ENCODE measurements around the gene IFI27L1. TPM values are rescaled to one million over a fixed set of nuclear protein-coding genes. Genes with fewer than 3 reads are reported as not detected.
"Not testable (repeated sequence)": the region's sequence is repeated elsewhere in the genome, so short reads cannot be mapped to it uniquely, and the experiment has no call there.

The IFI27L1 gene
- total and polyA plus RNA-seq, 2 experiments from 2014 or later, result 9.7 to 28.6 TPM

DNA sequence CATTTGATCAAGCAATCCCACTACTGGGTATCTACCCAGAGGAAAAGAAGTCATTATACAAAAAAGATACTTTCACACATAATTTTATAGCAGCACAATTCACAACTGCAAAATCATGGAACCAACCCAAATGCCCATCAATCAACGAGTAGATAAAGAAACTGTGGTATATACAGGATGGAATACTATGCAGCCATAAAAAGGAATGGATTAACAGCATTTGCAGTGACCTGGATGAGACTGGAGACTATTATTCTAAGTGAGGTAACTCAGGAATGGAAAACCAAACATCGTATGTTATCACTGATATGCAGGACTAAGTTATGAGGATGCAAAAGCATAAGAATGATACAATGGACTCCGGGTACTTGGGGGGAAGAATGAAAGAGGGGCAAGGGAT, 9.0 kb upstream of the IFI27L1 start:
- H3K4me3 Mint-ChIP-seq; H3F3A ChIP-seq (replicated peaks; ENCODE audit: low read depth); H3K27ac Mint-ChIP-seq; H3K4me2 ChIP-seq; H3K4me1 ChIP-seq (ENCODE audit: insufficient read depth); DNase-seq (ENCODE audit: low spot score); H2AFZ ChIP-seq; H3K4me3 ChIP-seq; H3K27ac ChIP-seq (ENCODE audit: low read depth); H3K27me3 ChIP-seq (ENCODE audit: insufficient read depth); ATAC-seq; H3K4me1 Mint-ChIP-seq; H3K9me2 ChIP-seq (ENCODE audit: insufficient read depth); H3K27me3 Mint-ChIP-seq (ENCODE audit: insufficient read depth, low read depth, poor library complexity): not testable (repeated sequence)
- Mint-ChIP-seq H3K9me3 (peaks cover 54% of the 10 kb centered on the region), H3K36me3 (ENCODE audit: low read depth) (peaks cover 75% of the 10 kb centered on the region)
- peaks cover 100% of the 10 kb centered on the region for H3K79me2 ChIP-seq (replicated peaks; ENCODE audit: insufficient read depth)
- H3K36me3 ChIP-seq (ENCODE audit: insufficient read depth), result peaks cover 18% of the 10 kb centered on the region; the same call in 1 of the 2 replicates
- H4K20me1 ChIP-seq (replicated peaks; ENCODE audit: insufficient read depth), result peaks cover 31% of the 10 kb centered on the region

DNA sequence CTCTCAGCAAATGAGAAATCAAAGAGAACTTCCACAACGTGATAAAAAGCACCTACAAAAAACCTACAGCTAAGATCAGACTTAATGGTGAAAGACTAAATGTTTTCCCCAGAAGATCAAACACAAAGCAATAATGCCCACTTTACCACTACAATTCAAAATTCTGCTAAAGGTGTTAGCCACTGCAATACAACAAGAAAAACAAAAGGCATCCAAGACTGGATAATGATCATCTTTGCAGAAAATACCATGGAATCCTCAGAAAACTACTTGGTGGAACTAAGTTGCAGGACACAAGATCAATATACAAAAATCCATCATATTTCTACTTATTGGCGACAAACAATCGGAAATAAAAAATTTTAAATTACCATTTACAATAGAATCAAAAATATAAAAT, 6.6 kb upstream of the IFI27L1 start:
- Histone ChIP-seq H3K9me2 (ENCODE audit: insufficient read depth) (no peaks in the 10 kb centered on the region), H3K36me3 (ENCODE audit: insufficient read depth) (peaks cover 24% of the 10 kb centered on the region; the same call in 1 of the 2 replicates), H3K27ac (ENCODE audit: low read depth) (no peak overlapping the region), H4K20me1 (replicated peaks; ENCODE audit: insufficient read depth) (peaks cover 38% of the 10 kb centered on the region), H3K4me1 (ENCODE audit: insufficient read depth) (peaks cover 2% of the 10 kb centered on the region), H2AFZ (no peak overlapping the region), H3F3A (replicated peaks; ENCODE audit: low read depth) (no peaks in the 10 kb centered on the region), H3K79me2 (replicated peaks; ENCODE audit: insufficient read depth) (peaks cover 100% of the 10 kb centered on the region), H3K27me3 (ENCODE audit: insufficient read depth) (no peaks in the 10 kb centered on the region), H3K4me3 (no peak overlapping the region), H3K4me2 (no peak overlapping the region)
- TF ChIP-seq EZH2phosphoT487 (IDR thresholded peaks at IDR 0.05; ENCODE audit: unreplicated experiment) (no peak), NANOG (IDR thresholded peaks at IDR 0.05; ENCODE audit: borderline replicate concordance) (no peak), EZH2 (IDR thresholded peaks at IDR 0.05; ENCODE audit: low read depth, unreplicated experiment) (no peak)
- TF ChIP-seq, protein P1, sequence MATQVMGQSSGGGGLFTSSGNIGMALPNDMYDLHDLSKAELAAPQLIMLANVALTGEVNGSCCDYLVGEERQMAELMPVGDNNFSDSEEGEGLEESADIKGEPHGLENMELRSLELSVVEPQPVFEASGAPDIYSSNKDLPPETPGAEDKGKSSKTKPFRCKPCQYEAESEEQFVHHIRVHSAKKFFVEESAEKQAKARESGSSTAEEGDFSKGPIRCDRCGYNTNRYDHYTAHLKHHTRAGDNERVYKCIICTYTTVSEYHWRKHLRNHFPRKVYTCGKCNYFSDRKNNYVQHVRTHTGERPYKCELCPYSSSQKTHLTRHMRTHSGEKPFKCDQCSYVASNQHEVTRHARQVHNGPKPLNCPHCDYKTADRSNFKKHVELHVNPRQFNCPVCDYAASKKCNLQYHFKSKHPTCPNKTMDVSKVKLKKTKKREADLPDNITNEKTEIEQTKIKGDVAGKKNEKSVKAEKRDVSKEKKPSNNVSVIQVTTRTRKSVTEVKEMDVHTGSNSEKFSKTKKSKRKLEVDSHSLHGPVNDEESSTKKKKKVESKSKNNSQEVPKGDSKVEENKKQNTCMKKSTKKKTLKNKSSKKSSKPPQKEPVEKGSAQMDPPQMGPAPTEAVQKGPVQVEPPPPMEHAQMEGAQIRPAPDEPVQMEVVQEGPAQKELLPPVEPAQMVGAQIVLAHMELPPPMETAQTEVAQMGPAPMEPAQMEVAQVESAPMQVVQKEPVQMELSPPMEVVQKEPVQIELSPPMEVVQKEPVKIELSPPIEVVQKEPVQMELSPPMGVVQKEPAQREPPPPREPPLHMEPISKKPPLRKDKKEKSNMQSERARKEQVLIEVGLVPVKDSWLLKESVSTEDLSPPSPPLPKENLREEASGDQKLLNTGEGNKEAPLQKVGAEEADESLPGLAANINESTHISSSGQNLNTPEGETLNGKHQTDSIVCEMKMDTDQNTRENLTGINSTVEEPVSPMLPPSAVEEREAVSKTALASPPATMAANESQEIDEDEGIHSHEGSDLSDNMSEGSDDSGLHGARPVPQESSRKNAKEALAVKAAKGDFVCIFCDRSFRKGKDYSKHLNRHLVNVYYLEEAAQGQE (IDR thresholded peaks at IDR 0.05; ENCODE audit: unreplicated experiment), result no peak
- TF ChIP-seq, protein P2, sequence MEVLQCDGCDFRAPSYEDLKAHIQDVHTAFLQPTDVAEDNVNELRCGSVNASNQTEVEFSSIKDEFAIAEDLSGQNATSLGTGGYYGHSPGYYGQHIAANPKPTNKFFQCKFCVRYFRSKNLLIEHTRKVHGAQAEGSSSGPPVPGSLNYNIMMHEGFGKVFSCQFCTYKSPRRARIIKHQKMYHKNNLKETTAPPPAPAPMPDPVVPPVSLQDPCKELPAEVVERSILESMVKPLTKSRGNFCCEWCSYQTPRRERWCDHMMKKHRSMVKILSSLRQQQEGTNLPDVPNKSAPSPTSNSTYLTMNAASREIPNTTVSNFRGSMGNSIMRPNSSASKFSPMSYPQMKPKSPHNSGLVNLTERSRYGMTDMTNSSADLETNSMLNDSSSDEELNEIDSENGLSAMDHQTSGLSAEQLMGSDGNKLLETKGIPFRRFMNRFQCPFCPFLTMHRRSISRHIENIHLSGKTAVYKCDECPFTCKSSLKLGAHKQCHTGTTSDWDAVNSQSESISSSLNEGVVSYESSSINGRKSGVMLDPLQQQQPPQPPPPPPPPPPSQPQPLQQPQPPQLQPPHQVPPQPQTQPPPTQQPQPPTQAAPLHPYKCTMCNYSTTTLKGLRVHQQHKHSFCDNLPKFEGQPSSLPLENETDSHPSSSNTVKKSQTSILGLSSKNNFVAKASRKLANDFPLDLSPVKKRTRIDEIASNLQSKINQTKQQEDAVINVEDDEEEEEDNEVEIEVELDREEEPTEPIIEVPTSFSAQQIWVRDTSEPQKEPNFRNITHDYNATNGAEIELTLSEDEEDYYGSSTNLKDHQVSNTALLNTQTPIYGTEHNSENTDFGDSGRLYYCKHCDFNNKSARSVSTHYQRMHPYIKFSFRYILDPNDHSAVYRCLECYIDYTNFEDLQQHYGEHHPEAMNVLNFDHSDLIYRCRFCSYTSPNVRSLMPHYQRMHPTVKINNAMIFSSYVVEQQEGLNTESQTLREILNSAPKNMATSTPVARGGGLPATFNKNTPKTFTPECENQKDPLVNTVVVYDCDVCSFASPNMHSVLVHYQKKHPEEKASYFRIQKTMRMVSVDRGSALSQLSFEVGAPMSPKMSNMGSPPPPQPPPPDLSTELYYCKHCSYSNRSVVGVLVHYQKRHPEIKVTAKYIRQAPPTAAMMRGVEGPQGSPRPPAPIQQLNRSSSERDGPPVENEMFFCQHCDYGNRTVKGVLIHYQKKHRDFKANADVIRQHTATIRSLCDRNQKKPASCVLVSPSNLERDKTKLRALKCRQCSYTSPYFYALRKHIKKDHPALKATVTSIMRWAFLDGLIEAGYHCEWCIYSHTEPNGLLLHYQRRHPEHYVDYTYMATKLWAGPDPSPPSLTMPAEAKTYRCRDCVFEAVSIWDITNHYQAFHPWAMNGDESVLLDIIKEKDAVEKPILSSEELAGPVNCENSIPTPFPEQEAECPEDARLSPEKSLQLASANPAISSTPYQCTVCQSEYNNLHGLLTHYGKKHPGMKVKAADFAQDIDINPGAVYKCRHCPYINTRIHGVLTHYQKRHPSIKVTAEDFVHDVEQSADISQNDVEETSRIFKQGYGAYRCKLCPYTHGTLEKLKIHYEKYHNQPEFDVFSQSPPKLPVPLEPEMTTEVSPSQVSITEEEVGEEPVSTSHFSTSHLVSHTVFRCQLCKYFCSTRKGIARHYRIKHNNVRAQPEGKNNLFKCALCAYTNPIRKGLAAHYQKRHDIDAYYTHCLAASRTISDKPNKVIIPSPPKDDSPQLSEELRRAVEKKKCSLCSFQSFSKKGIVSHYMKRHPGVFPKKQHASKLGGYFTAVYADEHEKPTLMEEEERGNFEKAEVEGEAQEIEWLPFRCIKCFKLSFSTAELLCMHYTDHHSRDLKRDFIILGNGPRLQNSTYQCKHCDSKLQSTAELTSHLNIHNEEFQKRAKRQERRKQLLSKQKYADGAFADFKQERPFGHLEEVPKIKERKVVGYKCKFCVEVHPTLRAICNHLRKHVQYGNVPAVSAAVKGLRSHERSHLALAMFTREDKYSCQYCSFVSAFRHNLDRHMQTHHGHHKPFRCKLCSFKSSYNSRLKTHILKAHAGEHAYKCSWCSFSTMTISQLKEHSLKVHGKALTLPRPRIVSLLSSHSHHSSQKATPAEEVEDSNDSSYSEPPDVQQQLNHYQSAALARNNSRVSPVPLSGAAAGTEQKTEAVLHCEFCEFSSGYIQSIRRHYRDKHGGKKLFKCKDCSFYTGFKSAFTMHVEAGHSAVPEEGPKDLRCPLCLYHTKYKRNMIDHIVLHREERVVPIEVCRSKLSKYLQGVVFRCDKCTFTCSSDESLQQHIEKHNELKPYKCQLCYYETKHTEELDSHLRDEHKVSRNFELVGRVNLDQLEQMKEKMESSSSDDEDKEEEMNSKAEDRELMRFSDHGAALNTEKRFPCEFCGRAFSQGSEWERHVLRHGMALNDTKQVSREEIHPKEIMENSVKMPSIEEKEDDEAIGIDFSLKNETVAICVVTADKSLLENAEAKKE (CRISPR knock-in tag; IDR thresholded peaks at IDR 0.05), result no peak
- Mint-ChIP-seq H3K9me3 (peaks cover 44% of the 10 kb centered on the region), H3K4me3 (no peak overlapping the region), H3K27me3 (ENCODE audit: insufficient read depth, low read depth, poor library complexity) (no peaks in the 10 kb centered on the region), H3K4me1 (peaks cover 13% of the 10 kb centered on the region), H3K36me3 (ENCODE audit: low read depth) (peaks cover 86% of the 10 kb centered on the region), H3K27ac (no peak overlapping the region)
- DNase-seq (ENCODE audit: low spot score), result no peak
- ATAC-seq, result no peak

Data from GM23338 (cell line).